Measurements from ENCODE around the gene KDM8.

GRCh38 chr16:27234171-27234570 lies 30.8 kb downstream of the KDM8 start:
- TF ChIP-seq CTCF (IDR thresholded peaks at IDR 0.05; ENCODE audit: low read depth, low read length, missing input control) (no peak), ZBTB33 (IDR thresholded peaks at IDR 0.05) (no peak), TAF1 (conservative IDR thresholded peaks at IDR 0.05) (no peak), REST (IDR thresholded peaks at IDR 0.05) (no peak), MAX (IDR thresholded peaks at IDR 0.05) (no peak), ATF3 (IDR thresholded peaks at IDR 0.05) (no peak), RAD21 (IDR thresholded peaks at IDR 0.05) (no peak), YY1 (IDR thresholded peaks at IDR 0.05) (no peak), SP1 (IDR thresholded peaks at IDR 0.05) (no peak), HNF4G (IDR thresholded peaks at IDR 0.05) (no peak), EGR1 (IDR thresholded peaks at IDR 0.05; ENCODE audit: low read depth in 2 of 2) (no peak), JUND (IDR thresholded peaks at IDR 0.05) (no peak)
